ENCODE data around the gene COPB2.

GRCh38 chr3:139320551-139321309 lies 68.7 kb downstream of the COPB2 start:
- no peak for TF ChIP-seq EZH2 (IDR thresholded peaks at IDR 0.05; ENCODE audit: insufficient read depth, poor library complexity, severe bottlenecking)
- TF ChIP-seq EZH2phosphoT487 (IDR thresholded peaks at IDR 0.05; ENCODE audit: insufficient read depth, low read depth) = no peak

Measured in GM23248 (cell line).